ENCODE data around the gene SMARCB1. TPM values are rescaled to one million over a fixed set of nuclear protein-coding genes. Genes with fewer than 3 reads are reported as not detected.
A peak's percentile ranks its signal among the peaks of the same experiment; 100 is the strongest.

SMARCB1 gene
- total and polyA plus RNA-seq, 2 of the 4 experiments (the other 2 are of a cell fraction): 110 to 159 TPM

GRCh38 chr22:23778577-23778900 is 8.2 kb upstream of the SMARCB1 start:
- POLR2A ChIA-PET (ENCODE audit: unreplicated experiment): no interaction called here

More at GRCh38 chr22:23778577-23778900, 8.2 kb upstream of the SMARCB1 start:
- H3K14ac ChIP-seq (replicated peaks; ENCODE audit: low read depth, low read length): no peak overlapping the region
- no peak overlapping the region for H4K8ac ChIP-seq (ENCODE audit: low read depth in 2 of 2, low read length in 2 of 2)
- CTCF ChIA-PET: no interaction called here
- no peak overlapping the region for H4K91ac ChIP-seq (ENCODE audit: insufficient read depth, low read depth, low read length)
- no peak overlapping the region for H2BK5ac ChIP-seq (ENCODE audit: low read depth, low read length, poor library complexity, severe bottlenecking)
- H3K27me3 ChIP-seq (ENCODE audit: control insufficient read depth, insufficient read depth, low read length): no peaks in the 10 kb centered on the region
- TF ChIP-seq BHLHE40 (IDR thresholded peaks at IDR 0.05; ENCODE audit: low read depth, low read length): no peak
- no peak for TF ChIP-seq POLR2A (IDR thresholded peaks at IDR 0.05; ENCODE audit: low read depth, low read length)
- TF ChIP-seq FOS (IDR thresholded peaks at IDR 0.05; ENCODE audit: low read depth, low read length): no peak
- TF ChIP-seq MXI1 (IDR thresholded peaks at IDR 0.05; ENCODE audit: borderline replicate concordance, low read depth, low read length): no peak
- no peak for TF ChIP-seq RFX5 (IDR thresholded peaks at IDR 0.05; ENCODE audit: low read depth, low read length)
- no peak for TF ChIP-seq CHD1 (IDR thresholded peaks at IDR 0.05; ENCODE audit: low read depth, low read length)
- no peak for TF ChIP-seq USF2 (IDR thresholded peaks at IDR 0.05; ENCODE audit: low read depth, low read length)
- TF ChIP-seq MAZ (IDR thresholded peaks at IDR 0.05; ENCODE audit: borderline replicate concordance, low read depth, low read length): no peak
- TF ChIP-seq CTCF (conservative IDR thresholded peaks at IDR 0.05; ENCODE audit: low read depth, low read length): no peak
- TF ChIP-seq RAD21 (IDR thresholded peaks at IDR 0.05; ENCODE audit: low read length): no peak
- no peak for TF ChIP-seq ELK1 (IDR thresholded peaks at IDR 0.05; ENCODE audit: borderline replicate concordance, low read depth, low read length)
- no peak for TF ChIP-seq SMC3 (IDR thresholded peaks at IDR 0.05; ENCODE audit: low read depth, low read length)
- no peak for TF ChIP-seq MAFK (IDR thresholded peaks at IDR 0.05; ENCODE audit: low read depth, low read length)
- TF ChIP-seq RCOR1 (IDR thresholded peaks at IDR 0.05; ENCODE audit: insufficient replicate concordance, low read length): no peak
- TF ChIP-seq NFE2L2 (IDR thresholded peaks at IDR 0.05; ENCODE audit: low read depth, low read length): no peak
- no peak for TF ChIP-seq CEBPB (IDR thresholded peaks at IDR 0.05; ENCODE audit: low read depth, low read length)
- BruUV-seq (replicated peaks): no TSS peak
- no peak overlapping the region for H3K9ac ChIP-seq (ENCODE audit: low read depth, low read length)
- no peak overlapping the region for H3K23ac ChIP-seq (ENCODE audit: low read depth, low read length)
- H3K4me2 ChIP-seq (ENCODE audit: low read depth, low read length): no peak overlapping the region
- no peaks in the 10 kb centered on the region for H4K20me1 ChIP-seq (ENCODE audit: insufficient read depth, low read length)
- H2BK120ac ChIP-seq (ENCODE audit: low read depth, low read length): no peak overlapping the region
- peak overlapping the region; percentile 66 for H2AK9ac ChIP-seq (replicated peaks; ENCODE audit: low read depth, low read length, poor library complexity)
- intact Hi-C loops (cut with micrococcal nuclease) (loop anchor here (10.0 kb wide), 1 partner anchor 176 kb away; no protein-coding TSS in a partner anchor), dilution Hi-C loops (cut with HindIII; ENCODE audit: low sequenced_read_pairs, unreplicated experiment) (no loop called here), in situ Hi-C loops (cut with MboI; ENCODE audit: low sequenced_read_pairs) (no loop called here)
- H2BK15ac ChIP-seq (ENCODE audit: low read depth, low read length): no peak overlapping the region; the same call in 2 of the 3 replicates
- no CpG with 5 or more reads among the region's 3 CpGs for WGBS, 2 experiments (ENCODE audit: extremely low coverage in 2 of 2, insufficient read length in 1 of 2)
- H3K9me1 ChIP-seq (ENCODE audit: insufficient read depth, low read length): peaks cover 15% of the 10 kb centered on the region
- H3K27ac ChIP-seq (ENCODE audit: insufficient read depth, low read length): no peak overlapping the region
- H3K4ac ChIP-seq (ENCODE audit: low read depth, low read length): no peak overlapping the region
- peaks cover 24% of the 10 kb centered on the region for H3K4me1 ChIP-seq (ENCODE audit: control insufficient read depth, insufficient read depth, low read length)
- H3K79me1 ChIP-seq (ENCODE audit: low read depth in 1 of 2, low read length in 2 of 2): peaks cover 0 to under 1% of the 10 kb centered on the region in 2 experiments; a peak in 1 of 4 replicates
- H2AK5ac ChIP-seq (ENCODE audit: low read depth, low read length): 0 out of 2 replicates have a peak overlapping the region, but pooled peaks have one; percentile 15
- H3K56ac ChIP-seq (ENCODE audit: extremely low read depth, insufficient read depth, low read length): no peak overlapping the region
- no peak overlapping the region for H2AFZ ChIP-seq (replicated peaks; ENCODE audit: low read length, poor library complexity)
- H4K5ac ChIP-seq (ENCODE audit: low read depth, low read length): no peak overlapping the region
- H3K36me3 ChIP-seq (ENCODE audit: control insufficient read depth, insufficient read depth, low read length): no peaks in the 10 kb centered on the region
- ATAC-seq (ENCODE audit: low read depth) (no peak), DNase-seq (no peak)
- no peak overlapping the region for H2BK20ac ChIP-seq (ENCODE audit: low read depth, low read length)
- no peak overlapping the region for H3K18ac ChIP-seq (ENCODE audit: low read depth, low read length)
- H3K4me3 ChIP-seq (ENCODE audit: insufficient read depth, low read depth, low read length): no peak overlapping the region
- H3K9me3 ChIP-seq (ENCODE audit: control insufficient read depth, insufficient read depth, low read length): no peaks in the 10 kb centered on the region
